ENCODE data around the gene PIGR.

GRCh38 chr1:206954459-206955342, 8.4 kb upstream of the PIGR start:
- TF ChIP-seq ZNF274 (IDR thresholded peaks at IDR 0.05; ENCODE audit: borderline replicate concordance, low read depth, low read length) (no peak), IRF1 (CRISPR knock-in tag; IDR thresholded peaks at IDR 0.05; ENCODE audit: borderline replicate concordance) (no peak), FOXJ2 (tag; IDR thresholded peaks at IDR 0.05) (no peak), NRF1 (conservative IDR thresholded peaks at IDR 0.05 in 1 of 2, IDR thresholded peaks at IDR 0.05 in 1 of 2) (no peak), CTCF (IDR thresholded peaks at IDR 0.05 in 2 of 3, conservative IDR thresholded peaks at IDR 0.05 in 1 of 3; ENCODE audit: insufficient read depth in 2 of 3, low read depth in 1 of 3, low read length in 3 of 3) (no peak), POLR2A (conservative IDR thresholded peaks at IDR 0.05) (no peak), CBX5 (IDR thresholded peaks at IDR 0.05; ENCODE audit: borderline replicate concordance, low read depth) (no peak), MEF2A (IDR thresholded peaks at IDR 0.05; ENCODE audit: control insufficient read depth, low read depth, low read length) (no peak), HDAC2 (IDR thresholded peaks at IDR 0.05) (no peak), SMC3 (conservative IDR thresholded peaks at IDR 0.05; ENCODE audit: insufficient read depth, low read depth, low read length) (no peak), RAD21 (CRISPR knock-in tag; conservative IDR thresholded peaks at IDR 0.05 in 1 of 2, IDR thresholded peaks at IDR 0.05 in 1 of 2) (no peak), POLR2AphosphoS5 (IDR thresholded peaks at IDR 0.05; ENCODE audit: control insufficient read depth, insufficient read depth, low read depth, low read length) (no peak), ZFP36 (IDR thresholded peaks at IDR 0.05; ENCODE audit: low read depth, low read length, partially characterized antibody) (no peak), TEAD2 (tag; IDR thresholded peaks at IDR 0.05) (no peak)
